GM12891 (cell line): ENCODE data around the gene AFF4.

ENCODE experiments used
- POLR2A ChIP-seq: IDR thresholded peaks from 2 replicates; pipeline ENCODE4 v1.6.1; 2011; ENCODE audit warnings: low read depth, low read length, control low read depth
- POLR2AphosphoS5 ChIP-seq: IDR thresholded peaks from 2 replicates; pipeline ENCODE4 v1.6.1; 2011; ENCODE audit warnings: low read depth, low read length, control low read depth
- POU2F2 ChIP-seq: IDR thresholded peaks from 2 replicates; pipeline ENCODE4 v1.6.1; 2011; ENCODE audit warnings: low read depth, mild to moderate bottlenecking, control low read depth, low read length, moderate library complexity
- SPI1 ChIP-seq: IDR thresholded peaks from 2 replicates; pipeline ENCODE4 v1.6.1; 2011; ENCODE audit warnings: low read depth, low read length, control low read depth
- TAF1 ChIP-seq: IDR thresholded peaks from 2 replicates; pipeline ENCODE4 v1.6.1; 2011; ENCODE audit warnings: low read depth, low read length, control low read depth

DNA sequence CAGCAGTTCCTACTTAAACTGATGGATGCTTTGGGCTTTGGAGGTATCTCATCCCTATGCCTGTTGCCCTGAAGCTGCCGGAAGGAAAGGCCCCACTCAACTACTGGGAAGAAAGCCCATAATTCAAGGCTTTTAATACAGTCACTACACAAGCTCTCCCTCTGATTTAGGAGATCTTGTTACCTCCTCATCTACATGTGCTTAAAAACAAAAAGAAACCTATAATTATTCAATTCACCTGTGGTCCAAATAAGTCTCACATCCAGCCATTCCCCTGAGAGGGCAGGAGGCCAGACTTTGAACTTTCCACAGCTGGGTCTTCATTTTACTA is 90.7 kb downstream of the AFF4 start:
- TF ChIP-seq POLR2A (no peak), TAF1 (no peak), POU2F2 (no peak), POLR2AphosphoS5 (no peak), SPI1 (no peak)
